GM12874 (cell line): ENCODE data around the gene MUTYH.
A peak's percentile ranks its signal among the peaks of the same experiment; 100 is the strongest.

Experiments
- CTCF ChIP-seq: IDR thresholded peaks from 2 replicates; pipeline ENCODE4 v1.5.1; 2011; ENCODE audit warnings: low read depth, mild to moderate bottlenecking, control low read depth, low read length, moderate library complexity; ENCODE audit not compliant: insufficient read depth

Gene MUTYH

GRCh38 chr1:45359882-45360513 is 19.8 kb upstream of the MUTYH start:
- peak; percentile 36; the same call in 1 of the 2 replicates for TF ChIP-seq CTCF

- TF ChIP-seq CTCF, result no peak
Observed at GRCh38 chr1:45356186-45356585, 15.9 kb upstream of the MUTYH start.

GRCh38 chr1:45355683-45356082 is 15.4 kb upstream of the MUTYH start:
- TF ChIP-seq CTCF, result no peak

GRCh38 chr1:45354838-45355237 is 14.6 kb upstream of the MUTYH start:
- TF ChIP-seq CTCF, result no peak

- TF ChIP-seq CTCF, result no peak
Observed at GRCh38 chr1:45353685-45354084, 13.4 kb upstream of the MUTYH start.

- TF ChIP-seq CTCF, result no peak
Observed at GRCh38 chr1:45351508-45351907, 11.3 kb upstream of the MUTYH start.

- TF ChIP-seq CTCF, result no peak
Observed at GRCh38 chr1:45348966-45349677, 8.9 kb upstream of the MUTYH start.
